GM06990 (cell line): Measurements from ENCODE around the gene RBM20.

Experiments used
- DNase-seq: peaks from one replicate; pipeline ENCODE4 v3.0.0-alpha.2; 2011; ENCODE audit not compliant: insufficient read length; ENCODE audit errors: extremely low read depth
- H3K27me3 ChIP-seq: replicated peaks from 2 replicates; pipeline ENCODE4 v1.6.0; 2011; ENCODE audit warnings: low read length; ENCODE audit not compliant: control insufficient read depth, insufficient read depth
- H3K36me3 ChIP-seq: 2 replicates; pipeline ENCODE4 v1.5.1; 2011; ENCODE audit warnings: low read length; ENCODE audit not compliant: control insufficient read depth, insufficient read depth
- H3K4me3 ChIP-seq: replicated peaks from 2 replicates; pipeline ENCODE4 v1.5.1; 2011; ENCODE audit warnings: low read depth, mild to moderate bottlenecking, control low read depth, low read length
- CTCF ChIP-seq: IDR thresholded peaks from 2 replicates; pipeline ENCODE4 v1.5.1; 2011; ENCODE audit warnings: low read length, control low read depth, mild to moderate bottlenecking, inconsistent platforms; ENCODE audit not compliant: insufficient read depth, poor library complexity, severe bottlenecking

RBM20 gene

GRCh38 chr10:110835841-110836240 is 191.7 kb downstream of the RBM20 start:
- Histone ChIP-seq H3K4me3 (no peak overlapping the region), H3K27me3 (no peaks in the 10 kb centered on the region), H3K36me3 (no peaks in the 10 kb centered on the region)
- no peak for DNase-seq
- TF ChIP-seq CTCF, result no peak

GRCh38 chr10:110836706-110837105 is 192.6 kb downstream of the RBM20 start:
- DNase-seq, result no peak
- Histone ChIP-seq H3K4me3 (no peak overlapping the region), H3K36me3 (no peaks in the 10 kb centered on the region), H3K27me3 (no peaks in the 10 kb centered on the region)
- TF ChIP-seq CTCF, result no peak

GRCh38 chr10:110837418-110838171 is 193.5 kb downstream of the RBM20 start:
- no peak for DNase-seq
- TF ChIP-seq CTCF, result no peak
- Histone ChIP-seq H3K27me3 (no peaks in the 10 kb centered on the region), H3K36me3 (no peaks in the 10 kb centered on the region), H3K4me3 (no peak overlapping the region)

GRCh38 chr10:110840225-110840922 is 196.2 kb downstream of the RBM20 start:
- Histone ChIP-seq H3K36me3 (no peaks in the 10 kb centered on the region), H3K4me3 (no peak overlapping the region), H3K27me3 (no peaks in the 10 kb centered on the region)
- no peak for DNase-seq
- no peak for TF ChIP-seq CTCF

- no peak for TF ChIP-seq CTCF
- H3K36me3 ChIP-seq, result no peaks in the 10 kb centered on the region
- no peak overlapping the region for H3K4me3 ChIP-seq
- H3K27me3 ChIP-seq, result no peaks in the 10 kb centered on the region
- no peak for DNase-seq
Observed at GRCh38 chr10:110840923-110841428, 196.8 kb downstream of the RBM20 start.
